Testis (tissue), 3 donors: ENCODE data around the gene PXN. TPM values are rescaled to one million over a fixed set of nuclear protein-coding genes. Genes with fewer than 3 reads are reported as not detected.

Experiments
- DNase-seq: peaks from one replicate; pipeline ENCODE4 v3.0.0-alpha.2; 2019
- H3K27ac ChIP-seq, 2 donors: fragments of 200-600 bp; sonication (generic); one replicate each; pipeline ENCODE4 v1.5.1; 2019
- H3K27me3 ChIP-seq: fragments of 200-600 bp; sonication (generic); one replicate; pipeline ENCODE4 v1.5.1; 2019
- H3K36me3 ChIP-seq: fragments of 200-600 bp; sonication (generic); one replicate; pipeline ENCODE4 v1.5.1; 2017; ENCODE audit warnings: low read depth; ENCODE audit errors: missing control alignments
- H3K4me1 ChIP-seq: fragments of 200-600 bp; sonication (generic); one replicate; pipeline ENCODE4 v1.5.1; 2019
- H3K4me3 ChIP-seq, 2 donors: fragments of 200-600 bp; sonication (generic); one replicate each; pipeline ENCODE4 v1.5.1; 2017 to 2019
- H3K9me3 ChIP-seq: fragments of 200-600 bp; sonication (generic); one replicate; pipeline ENCODE4 v1.5.1; 2017
- POLR2A ChIP-seq: fragments of 450-650 bp; IDR thresholded peaks from one replicate; pipeline ENCODE4 v1.6.1; 2017; ENCODE audit warnings: antibody characterized with exemption, mild to moderate bottlenecking, moderate library complexity
- WGBS, 2 donors: methylation state at CpG; one replicate each; pipeline ENCODE4 v1.1.5; 2018; 5-methylcytosine and 5-hydroxymethylcytosine counted together
- intact Hi-C: fragments of 100-400 bp; cut with DNase I; formaldehyde crosslinking; loops from one replicate; pipeline ENCODE4 v1.15.1; 2023; ENCODE audit warnings: low total_unique reads
- polyA plus RNA-seq: library from polyadenylated mRNA; stranded (reverse); fragments of 350-450 nt; fragmentation: Illumina TruSeq; extraction: RNeasy Lipid Tissue Mini Kit (QIAGEN cat#74804); gene quantifications from one replicate; pipeline ENCODE4 v1.2.3, GENCODE V29; 2014; ENCODE audit warnings: low read depth, low replicate concordance; ENCODE audit not compliant: insufficient read depth
- total RNA-seq, 2 donors: library from RNA; depleted of rRNA; stranded (reverse); fragments of >200 nt; gene quantifications; one replicate each; pipeline ENCODE4 v1.2.3, GENCODE V29; 2016
- TF ChIP-seq, protein P1 (sequence below), 3 experiments: fragments of 450-650 bp in 2 of 3; fragments of 200-600 bp in 1 of 3; sonication (generic) in 1 of 3; IDR thresholded peaks; one replicate each; pipeline ENCODE4 v1.5.1; 2016 to 2019; ENCODE audit warnings: antibody characterized with exemption in 3 of 3, mild to moderate bottlenecking in 2 of 3, moderate library complexity in 1 of 3

PXN gene
- total and polyA plus RNA-seq, 3 donors from 2014 or later, result 81.8 to 89.6 (median 84.9) TPM

GRCh38 chr12:120242971-120243699 is 22.4 kb downstream of the PXN start:
- no peaks in the 10 kb centered on the region for H3K36me3 ChIP-seq
- H3K27me3 ChIP-seq, result no peaks in the 10 kb centered on the region
- TF ChIP-seq POLR2A, result no peak
- TF ChIP-seq, protein P1, sequence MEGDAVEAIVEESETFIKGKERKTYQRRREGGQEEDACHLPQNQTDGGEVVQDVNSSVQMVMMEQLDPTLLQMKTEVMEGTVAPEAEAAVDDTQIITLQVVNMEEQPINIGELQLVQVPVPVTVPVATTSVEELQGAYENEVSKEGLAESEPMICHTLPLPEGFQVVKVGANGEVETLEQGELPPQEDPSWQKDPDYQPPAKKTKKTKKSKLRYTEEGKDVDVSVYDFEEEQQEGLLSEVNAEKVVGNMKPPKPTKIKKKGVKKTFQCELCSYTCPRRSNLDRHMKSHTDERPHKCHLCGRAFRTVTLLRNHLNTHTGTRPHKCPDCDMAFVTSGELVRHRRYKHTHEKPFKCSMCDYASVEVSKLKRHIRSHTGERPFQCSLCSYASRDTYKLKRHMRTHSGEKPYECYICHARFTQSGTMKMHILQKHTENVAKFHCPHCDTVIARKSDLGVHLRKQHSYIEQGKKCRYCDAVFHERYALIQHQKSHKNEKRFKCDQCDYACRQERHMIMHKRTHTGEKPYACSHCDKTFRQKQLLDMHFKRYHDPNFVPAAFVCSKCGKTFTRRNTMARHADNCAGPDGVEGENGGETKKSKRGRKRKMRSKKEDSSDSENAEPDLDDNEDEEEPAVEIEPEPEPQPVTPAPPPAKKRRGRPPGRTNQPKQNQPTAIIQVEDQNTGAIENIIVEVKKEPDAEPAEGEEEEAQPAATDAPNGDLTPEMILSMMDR (IDR thresholded peaks at IDR 0.05), result no peak
- no peaks in the 10 kb centered on the region for H3K9me3 ChIP-seq
- peak overlapping the region in 1 of 2 donors; percentile 81 for H3K27ac ChIP-seq
- DNase-seq, result no peak
- 76 to 80% methylated on average over 8 of the region's 8 CpGs for WGBS, 2 donors
- H3K4me3 ChIP-seq, result no peak overlapping the region
- intact Hi-C loops, result no loop called here
- peaks cover 47% of the 10 kb centered on the region for H3K4me1 ChIP-seq

GRCh38 chr12:120242275-120242799 is 23.2 kb downstream of the PXN start:
- Histone ChIP-seq H3K4me3 (no peak overlapping the region), H3K36me3 (no peaks in the 10 kb centered on the region), H3K4me1 (peaks cover 51% of the 10 kb centered on the region), H3K9me3 (no peaks in the 10 kb centered on the region), H3K27ac (peak overlapping the region; percentile 3 to 81), H3K27me3 (no peaks in the 10 kb centered on the region)
- TF ChIP-seq, protein P1 (IDR thresholded peaks at IDR 0.05), result no peak
- no peak for TF ChIP-seq POLR2A
- 45 to 54% methylated on average over 5 to 9 of the region's 9 CpGs for WGBS, 2 donors
- DNase-seq, result no peak
- intact Hi-C loops, result no loop called here

- H3K9me3 ChIP-seq, result no peaks in the 10 kb centered on the region
- peak; percentile 67 for DNase-seq
- intact Hi-C loops, result no loop called here
- peak overlapping the region; percentile 3 to 81 for H3K27ac ChIP-seq
- TF ChIP-seq, protein P1 (IDR thresholded peaks at IDR 0.05), result no peak
- no peak for TF ChIP-seq POLR2A
- peaks cover 54% of the 10 kb centered on the region for H3K4me1 ChIP-seq
- 49 to 54% methylated on average over 9 of the region's 9 CpGs for WGBS, 2 donors
- H3K4me3 ChIP-seq, result no peak overlapping the region
- no peaks in the 10 kb centered on the region for H3K36me3 ChIP-seq
- no peaks in the 10 kb centered on the region for H3K27me3 ChIP-seq
Observed at GRCh38 chr12:120241561-120242274, 23.8 kb downstream of the PXN start.

- 75 to 79% methylated on average over 2 to 5 of the region's 5 CpGs for WGBS, 2 donors
- intact Hi-C loops, result no loop called here
- Histone ChIP-seq H3K27me3 (no peaks in the 10 kb centered on the region), H3K27ac (peak overlapping the region in 1 of 2 donors; percentile 81), H3K9me3 (no peaks in the 10 kb centered on the region), H3K4me1 (peaks cover 64% of the 10 kb centered on the region), H3K36me3 (no peaks in the 10 kb centered on the region), H3K4me3 (no peak overlapping the region)
- DNase-seq, result no peak
- TF ChIP-seq, protein P1 (IDR thresholded peaks at IDR 0.05), result no peak
- TF ChIP-seq POLR2A, result no peak
Observed at GRCh38 chr12:120240495-120240833, 25.1 kb downstream of the PXN start.
